ENCODE results near the gene NAXD.

- TF ChIP-seq POLR2A (IDR thresholded peaks at IDR 0.05) (no peak), CTCF (IDR thresholded peaks at IDR 0.05) (no peak), POLR2AphosphoS5 (IDR thresholded peaks at IDR 0.05) (no peak)
Measured at GRCh38 chr13:110568612-110569011, 46.7 kb upstream of the NAXD start.
